SK-N-MC (cell line): Measurements from ENCODE around the gene IL10RB.

Source experiments
- EZH2 ChIP-seq: fragments of 200-600 bp; sonication (generic); IDR thresholded peaks from one replicate; pipeline ENCODE4 v1.6.1; 2017; ENCODE audit warnings: antibody characterized with exemption
- FOXP2 ChIP-seq: optimal IDR thresholded peaks from 2 replicates; pipeline ENCODE3; 2011; ENCODE audit warnings: mild to moderate bottlenecking, moderate library complexity; ENCODE audit not compliant: insufficient read depth; ENCODE audit errors: extremely low read length, control extremely low read depth
- POLR2AphosphoS5 ChIP-seq: IDR thresholded peaks from 2 replicates; pipeline ENCODE4 v1.6.1; 2012; ENCODE audit warnings: mild to moderate bottlenecking, low read depth, low read length, borderline replicate concordance

DNA sequence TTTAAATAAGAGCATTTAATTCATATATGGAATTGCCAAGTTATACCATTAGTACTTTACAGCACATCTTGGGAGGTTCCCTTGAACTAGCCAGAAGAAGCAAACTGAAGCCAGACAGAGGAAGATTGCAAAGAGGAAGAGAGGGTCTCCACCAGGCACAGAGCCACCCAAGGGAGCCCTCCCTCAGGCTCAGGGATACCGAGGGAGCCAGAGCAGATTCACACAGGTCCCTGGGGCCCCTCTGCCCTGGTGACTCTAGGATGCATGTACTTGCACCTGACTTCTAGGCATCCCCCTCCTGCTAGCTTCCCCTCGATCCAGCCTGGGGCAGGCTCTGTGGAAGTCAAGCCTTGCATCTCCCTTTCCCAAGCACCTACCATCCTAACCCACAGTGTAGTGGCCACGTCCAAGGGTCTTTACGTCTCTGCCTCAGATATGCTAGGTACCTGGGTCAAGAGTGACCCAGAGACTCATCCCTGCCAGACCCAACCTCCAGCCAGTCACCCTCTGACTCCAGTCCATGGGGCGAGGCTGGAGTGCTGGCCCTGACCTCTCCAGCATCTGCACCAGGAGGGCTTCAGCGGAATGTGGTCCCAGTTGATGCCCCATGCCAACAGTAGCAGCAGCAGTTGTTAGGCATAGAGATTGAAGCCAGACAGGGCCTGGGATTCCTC, 30.0 kb upstream of the IL10RB start:
- TF ChIP-seq POLR2AphosphoS5 (no peak), EZH2 (no peak), FOXP2 (no peak)
